Smooth muscle cell (in vitro differentiated cells): ENCODE results near the gene QDPR. TPM values are rescaled to one million over a fixed set of nuclear protein-coding genes. Genes with fewer than 3 reads are reported as not detected.

Source experiments
- DNase-seq: peaks from one replicate; lab custom pipeline; 2025; ENCODE audit not compliant: unreplicated experiment; lab: John Stamatoyannopoulos, UW
- H2AFZ ChIP-seq: fragments of 200-600 bp; sonication (generic); 2 replicates; pipeline ENCODE4 v1.6.0; 2016; ENCODE audit warnings: antibody characterized with exemption, low read depth, mild to moderate bottlenecking
- H3F3A ChIP-seq: fragments of 200-600 bp; sonication (generic); 2 replicates; pipeline ENCODE4 v1.6.0; 2017; ENCODE audit warnings: antibody characterized with exemption, low read depth
- H3K27ac ChIP-seq: fragments of 200-600 bp; sonication (generic); 2 replicates; pipeline ENCODE4 v1.5.1; 2016; ENCODE audit warnings: low read depth, mild to moderate bottlenecking
- H3K27me3 ChIP-seq: fragments of 200-600 bp; sonication (generic); 2 replicates; pipeline ENCODE4 v1.6.1; 2016; ENCODE audit warnings: low read depth, mild to moderate bottlenecking
- H3K36me3 ChIP-seq: fragments of 200-600 bp; sonication (generic); 2 replicates; pipeline ENCODE4 v1.5.1; 2016; ENCODE audit warnings: low read depth
- H3K4me1 ChIP-seq: fragments of 200-600 bp; sonication (generic); 2 replicates; pipeline ENCODE4 v1.5.1; 2016; ENCODE audit warnings: low read depth
- H3K4me2 ChIP-seq: fragments of 200-600 bp; sonication (generic); 2 replicates; pipeline ENCODE4 v1.6.0; 2016; ENCODE audit warnings: mild to moderate bottlenecking
- H3K4me3 ChIP-seq: fragments of 200-600 bp; sonication (generic); 2 replicates; pipeline ENCODE4 v1.5.1; 2016; ENCODE audit warnings: mild to moderate bottlenecking
- H3K79me2 ChIP-seq: fragments of 200-600 bp; sonication (generic); 2 replicates; pipeline ENCODE4 v1.6.0; 2016; ENCODE audit warnings: low read depth, mild to moderate bottlenecking
- H3K9ac ChIP-seq: fragments of 200-600 bp; sonication (generic); 2 replicates; pipeline ENCODE4 v1.6.0; 2016; ENCODE audit warnings: low read depth
- H3K9me3 ChIP-seq: fragments of 200-600 bp; sonication (generic); replicated peaks from 2 replicates; pipeline ENCODE4 v1.5.1; 2016; ENCODE audit warnings: low read depth
- H4K20me1 ChIP-seq: fragments of 200-600 bp; sonication (generic); 2 replicates; pipeline ENCODE4 v1.6.0; 2016; ENCODE audit warnings: low read depth
- CTCF ChIP-seq: fragments of 200-600 bp; sonication (generic); IDR thresholded peaks from 2 replicates; pipeline ENCODE4 v1.5.1; 2017; ENCODE audit warnings: borderline replicate concordance, mild to moderate bottlenecking, antibody characterized with exemption; ENCODE audit not compliant: insufficient read depth, poor library complexity, severe bottlenecking
- WGBS: methylation state at CpG from one replicate; pipeline ENCODE4 v1.1.7; 2016; ENCODE audit warnings: low lambda C conversion rate; 5-methylcytosine and 5-hydroxymethylcytosine counted together
- polyA plus RNA-seq: library from polyadenylated mRNA; unstranded; fragments of >200 nt; fragmentation: Nextera tagmentation; extraction: Ambion mirVana; gene quantifications from 2 replicates; pipeline ENCODE4 v1.2.1, GENCODE V29; 2016
- total RNA-seq: library from RNA; depleted of rRNA; stranded (reverse); fragments of >200 nt; gene quantifications from 2 replicates; pipeline ENCODE4 v1.2.3, GENCODE V29; 2014

Gene QDPR
- total and polyA plus RNA-seq, 2 experiments from 2014 or later, result 27.5 to 34.8 TPM

GRCh38 chr4:17469931-17470674 lies 41.8 kb downstream of the QDPR start:
- TF ChIP-seq CTCF, result no peak
- no peak for DNase-seq
- Histone ChIP-seq H4K20me1 (no peaks in the 10 kb centered on the region), H3K27me3 (no peaks in the 10 kb centered on the region), H3K9ac (no peak overlapping the region), H3K4me1 (no peaks in the 10 kb centered on the region), H3K79me2 (no peaks in the 10 kb centered on the region), H3K9me3 (no peaks in the 10 kb centered on the region), H3K27ac (no peak overlapping the region), H3K36me3 (no peaks in the 10 kb centered on the region), H3K4me2 (no peak overlapping the region), H2AFZ (no peak overlapping the region), H3K4me3 (no peak overlapping the region), H3F3A (no peaks in the 10 kb centered on the region)
- WGBS, result 80% methylated on average over 11 of the region's 11 CpGs

- H3K79me2 ChIP-seq, result no peaks in the 10 kb centered on the region
- H3K9me3 ChIP-seq, result no peaks in the 10 kb centered on the region
- no peaks in the 10 kb centered on the region for H3K36me3 ChIP-seq
- H3K4me1 ChIP-seq, result no peaks in the 10 kb centered on the region
- no peak overlapping the region for H3K4me3 ChIP-seq
- H3K4me2 ChIP-seq, result no peak overlapping the region
- H3F3A ChIP-seq, result no peaks in the 10 kb centered on the region
- no peak for DNase-seq
- no peak overlapping the region for H2AFZ ChIP-seq
- H4K20me1 ChIP-seq, result no peaks in the 10 kb centered on the region
- no peak overlapping the region for H3K9ac ChIP-seq
- no peaks in the 10 kb centered on the region for H3K27me3 ChIP-seq
- peak; percentile 58 for TF ChIP-seq CTCF
- 49% methylated on average over 9 of the region's 9 CpGs for WGBS
- no peak overlapping the region for H3K27ac ChIP-seq
These were observed 43.2 kb downstream of the QDPR start for GRCh38 chr4:17468619-17469221.

GRCh38 chr4:17463606-17464005 lies 48.3 kb downstream of the QDPR start:
- H3K27ac ChIP-seq, result no peak overlapping the region
- H3K4me1 ChIP-seq, result no peaks in the 10 kb centered on the region
- H3K4me3 ChIP-seq, result no peak overlapping the region
- no peaks in the 10 kb centered on the region for H3K79me2 ChIP-seq
- H3K27me3 ChIP-seq, result no peaks in the 10 kb centered on the region
- H3K9me3 ChIP-seq, result no peaks in the 10 kb centered on the region
- no peaks in the 10 kb centered on the region for H3F3A ChIP-seq
- H3K36me3 ChIP-seq, result no peaks in the 10 kb centered on the region
- WGBS, result 100% methylated on average over 1 of the region's 1 CpG
- TF ChIP-seq CTCF, result no peak
- DNase-seq, result no peak
- no peaks in the 10 kb centered on the region for H4K20me1 ChIP-seq
- H3K4me2 ChIP-seq, result no peak overlapping the region
- H3K9ac ChIP-seq, result no peak overlapping the region
- H2AFZ ChIP-seq, result no peak overlapping the region
